ENCODE measurements around the gene INAFM1. TPM values are rescaled to one million over a fixed set of nuclear protein-coding genes. Genes with fewer than 3 reads are reported as not detected.

The INAFM1 gene
- total and polyA plus RNA-seq, 9 of the 15 experiments (the other 6 are each of a cell fraction or from before 2014, with no cell fraction given), result 0.71 to 30.9 (median 3.1) TPM

DNA sequence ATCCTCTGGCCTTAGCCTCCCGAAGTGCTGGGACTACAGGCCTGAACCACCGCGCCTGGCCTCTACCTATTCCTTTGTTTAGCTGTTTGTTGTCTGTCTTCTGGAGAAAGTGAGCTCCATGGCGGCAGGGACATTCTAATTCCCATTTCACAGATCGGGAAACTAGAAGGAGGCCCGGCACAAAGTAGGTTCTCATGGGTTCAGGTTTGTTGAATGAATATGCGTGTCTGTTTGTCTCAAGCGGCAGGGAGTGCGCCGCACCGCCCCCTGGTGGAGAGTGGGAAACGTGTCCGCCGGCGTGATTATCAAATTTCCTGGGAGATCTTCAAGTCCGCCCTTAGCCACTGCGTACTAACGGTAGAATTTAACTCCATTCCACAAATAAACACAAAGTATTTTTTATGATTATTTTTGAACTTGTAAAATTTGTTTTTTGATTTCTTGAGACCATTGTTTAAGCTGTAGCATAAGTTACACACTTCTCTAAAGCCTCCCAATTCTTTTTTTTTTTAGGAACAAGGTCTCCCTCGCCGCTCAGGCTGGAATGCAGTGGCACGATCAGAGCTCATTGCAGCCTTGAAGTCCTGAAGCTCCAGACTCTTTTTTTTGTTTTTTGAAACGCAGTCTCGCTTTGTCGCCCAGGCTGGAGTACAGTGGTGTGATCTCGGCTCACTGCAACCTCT is 27.2 kb upstream of the INAFM1 start (continued):
- TF ChIP-seq JUND (IDR thresholded peaks at IDR 0.05; ENCODE audit: borderline replicate concordance, low read depth, low read length) (peak; percentile 59), JUND (tag; IDR thresholded peaks at IDR 0.05; ENCODE audit: borderline replicate concordance, low read depth, low read length) (peak; percentile 65; the same call in 1 of the 3 replicates), ZC3H8 (IDR thresholded peaks at IDR 0.05) (0 out of 2 replicates have a peak, but pooled peaks have one; percentile 63), ETV1 (tag; conservative IDR thresholded peaks at IDR 0.05; ENCODE audit: low read depth) (0 out of 2 replicates have a peak, but pooled peaks have one; percentile 47), RFX7 (CRISPR knock-in tag; IDR thresholded peaks at IDR 0.05) (no peak), XRCC5 (IDR thresholded peaks at IDR 0.05; ENCODE audit: low read depth, low read length) (peak; percentile 78; the same call in 1 of the 2 replicates), ZNF24 (IDR thresholded peaks at IDR 0.05) (peak; percentile 48; the same call in 1 of the 2 replicates), LCOR (CRISPR knock-in tag; IDR thresholded peaks at IDR 0.05) (peak; percentile 82), ZNF197 (CRISPR knock-in tag; IDR thresholded peaks at IDR 0.05; ENCODE audit: low read depth) (0 out of 2 replicates have a peak, but pooled peaks have one; percentile 2), MTA1 (IDR thresholded peaks at IDR 0.05; ENCODE audit: borderline replicate concordance) (0 out of 2 replicates have a peak, but pooled peaks have one; percentile 59), U2AF1 (optimal IDR thresholded peaks at IDR 0.05; ENCODE audit: low read depth, low read length) (no peak), HDAC1 (IDR thresholded peaks at IDR 0.05) (peak in 1 of 2 experiments; percentile 54; a peak in 3 of 4 replicates), HDAC6 (IDR thresholded peaks at IDR 0.05; ENCODE audit: low read depth, low read length) (no peak), ZNF583 (CRISPR knock-in tag; IDR thresholded peaks at IDR 0.05) (0 out of 2 replicates have a peak, but pooled peaks have one; percentile 33), ZNF766 (CRISPR knock-in tag; conservative IDR thresholded peaks at IDR 0.05) (no peak), SP1 (CRISPR knock-in tag; IDR thresholded peaks at IDR 0.05) (peak; percentile 48; the same call in 1 of the 2 replicates), RCOR1 (IDR thresholded peaks at IDR 0.05; ENCODE audit: borderline replicate concordance in 1 of 2, low read depth in 2 of 2, low read length in 2 of 2) (peak in 1 of 2 experiments; percentile 88; a peak in 2 of 4 replicates), NUFIP1 (IDR thresholded peaks at IDR 0.05; ENCODE audit: partially characterized antibody) (peak; percentile 42), CC2D1A (IDR thresholded peaks at IDR 0.05) (peak; percentile 52), CBFA2T2 (conservative IDR thresholded peaks at IDR 0.05) (no peak), NR4A1 (CRISPR knock-in tag; IDR thresholded peaks at IDR 0.05) (no peak), NR4A1 (tag; IDR thresholded peaks at IDR 0.05) (0 out of 2 replicates have a peak, but pooled peaks have one; percentile 33), PHB (CRISPR knock-in tag; IDR thresholded peaks at IDR 0.05) (0 out of 2 replicates have a peak, but pooled peaks have one; percentile 60), MTA3 (IDR thresholded peaks at IDR 0.05; ENCODE audit: borderline replicate concordance) (peak; percentile 78; the same call in 1 of the 2 replicates), DACH1 (IDR thresholded peaks at IDR 0.05; ENCODE audit: partially characterized antibody) (peak; percentile 65), ARID2 (IDR thresholded peaks at IDR 0.05) (peak; percentile 42; the same call in 1 of the 2 replicates)
- TF ChIP-seq, protein P1, sequence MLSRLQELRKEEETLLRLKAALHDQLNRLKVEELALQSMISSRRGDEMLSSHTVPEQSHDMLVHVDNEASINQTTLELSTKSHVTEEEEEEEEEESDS (CRISPR knock-in tag; IDR thresholded peaks at IDR 0.05), result no peak
- TF ChIP-seq, protein P2, sequence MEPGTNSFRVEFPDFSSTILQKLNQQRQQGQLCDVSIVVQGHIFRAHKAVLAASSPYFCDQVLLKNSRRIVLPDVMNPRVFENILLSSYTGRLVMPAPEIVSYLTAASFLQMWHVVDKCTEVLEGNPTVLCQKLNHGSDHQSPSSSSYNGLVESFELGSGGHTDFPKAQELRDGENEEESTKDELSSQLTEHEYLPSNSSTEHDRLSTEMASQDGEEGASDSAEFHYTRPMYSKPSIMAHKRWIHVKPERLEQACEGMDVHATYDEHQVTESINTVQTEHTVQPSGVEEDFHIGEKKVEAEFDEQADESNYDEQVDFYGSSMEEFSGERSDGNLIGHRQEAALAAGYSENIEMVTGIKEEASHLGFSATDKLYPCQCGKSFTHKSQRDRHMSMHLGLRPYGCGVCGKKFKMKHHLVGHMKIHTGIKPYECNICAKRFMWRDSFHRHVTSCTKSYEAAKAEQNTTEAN (CRISPR knock-in tag; IDR thresholded peaks at IDR 0.05), result no peak
- TF ChIP-seq, protein P3, sequence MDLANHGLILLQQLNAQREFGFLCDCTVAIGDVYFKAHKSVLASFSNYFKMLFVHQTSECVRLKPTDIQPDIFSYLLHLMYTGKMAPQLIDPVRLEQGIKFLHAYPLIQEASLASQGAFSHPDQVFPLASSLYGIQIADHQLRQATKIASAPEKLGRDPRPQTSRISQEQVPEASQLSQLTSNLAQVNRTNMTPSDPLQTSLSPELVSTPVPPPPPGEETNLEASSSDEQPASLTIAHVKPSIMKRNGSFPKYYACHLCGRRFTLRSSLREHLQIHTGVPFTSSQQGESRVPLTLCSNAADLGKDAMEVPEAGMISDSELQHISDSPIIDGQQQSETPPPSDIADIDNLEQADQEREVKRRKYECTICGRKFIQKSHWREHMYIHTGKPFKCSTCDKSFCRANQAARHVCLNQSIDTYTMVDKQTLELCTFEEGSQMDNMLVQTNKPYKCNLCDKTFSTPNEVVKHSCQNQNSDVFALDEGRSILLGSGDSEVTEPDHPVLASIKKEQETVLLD (IDR thresholded peaks at IDR 0.05), result 0 out of 2 replicates have a peak, but pooled peaks have one; percentile 26

Measured in K562 (cell line).